ENCODE data around the gene KCNN3. TPM values are rescaled to one million over a fixed set of nuclear protein-coding genes. Genes with fewer than 3 reads are reported as not detected.

KCNN3 gene
- total RNA-seq, 1 experiment from 2014 or later: 0.07 TPM

GRCh38 chr1:154777781-154778180 lies 92.3 kb downstream of the KCNN3 start:
- H3K36me3 Mint-ChIP-seq (ENCODE audit: insufficient read depth, unreplicated experiment): no peaks in the 10 kb centered on the region
- ChIA-PET POLR2A (no interaction called here), CTCF (interaction anchor here (0.6 kb wide), 1 partner anchor 1328 kb away, joined by 3 read pairs; no protein-coding TSS in a partner anchor)
- no peaks in the 10 kb centered on the region for H3K4me1 Mint-ChIP-seq (ENCODE audit: insufficient read depth, unreplicated experiment)
- BruUV-seq (replicated peaks): no TSS peak
- H3K27me3 Mint-ChIP-seq (ENCODE audit: insufficient read depth, unreplicated experiment): peaks cover 20% of the 10 kb centered on the region
- H3K27ac Mint-ChIP-seq (ENCODE audit: low read depth, unreplicated experiment): no peak overlapping the region
- DNase-seq (ENCODE audit: unreplicated experiment): no peak
- no peak for TF ChIP-seq CTCF (IDR thresholded peaks at IDR 0.05; ENCODE audit: unreplicated experiment)
- no peak overlapping the region for H3K4me3 Mint-ChIP-seq (ENCODE audit: unreplicated experiment)
- intact Hi-C loops (cut with micrococcal nuclease): no loop called here
- H3K9me3 Mint-ChIP-seq (ENCODE audit: unreplicated experiment): no peaks in the 10 kb centered on the region

GRCh38 chr1:154777154-154777553 lies 92.9 kb downstream of the KCNN3 start:
- ChIA-PET CTCF (no interaction called here), POLR2A (no interaction called here)
- H3K4me1 Mint-ChIP-seq (ENCODE audit: insufficient read depth, unreplicated experiment): no peaks in the 10 kb centered on the region
- TF ChIP-seq CTCF (IDR thresholded peaks at IDR 0.05; ENCODE audit: unreplicated experiment): no peak
- no peak overlapping the region for H3K27ac Mint-ChIP-seq (ENCODE audit: low read depth, unreplicated experiment)
- no peaks in the 10 kb centered on the region for H3K36me3 Mint-ChIP-seq (ENCODE audit: insufficient read depth, unreplicated experiment)
- H3K27me3 Mint-ChIP-seq (ENCODE audit: insufficient read depth, unreplicated experiment): peaks cover 14% of the 10 kb centered on the region
- H3K4me3 Mint-ChIP-seq (ENCODE audit: unreplicated experiment): no peak overlapping the region
- peak; percentile 25 for DNase-seq (ENCODE audit: unreplicated experiment)
- BruUV-seq (replicated peaks): no TSS peak
- intact Hi-C loops (cut with micrococcal nuclease): no loop called here
- no peaks in the 10 kb centered on the region for H3K9me3 Mint-ChIP-seq (ENCODE audit: unreplicated experiment)

GRCh38 chr1:154775621-154776605 lies 94.2 kb downstream of the KCNN3 start:
- Mint-ChIP-seq H3K9me3 (ENCODE audit: unreplicated experiment) (no peaks in the 10 kb centered on the region), H3K4me1 (ENCODE audit: insufficient read depth, unreplicated experiment) (no peaks in the 10 kb centered on the region), H3K27me3 (ENCODE audit: insufficient read depth, unreplicated experiment) (peaks cover 1% of the 10 kb centered on the region), H3K4me3 (ENCODE audit: unreplicated experiment) (no peak overlapping the region), H3K36me3 (ENCODE audit: insufficient read depth, unreplicated experiment) (no peaks in the 10 kb centered on the region), H3K27ac (ENCODE audit: low read depth, unreplicated experiment) (no peak overlapping the region)
- ChIA-PET CTCF (interaction anchor here (0.6 to 1.9 kb wide), 3 partner anchors 37 to 292 kb away, joined by 3 to 4 read pairs (median 3); no protein-coding TSS in a partner anchor), POLR2A (interaction anchor here (1.3 kb wide), 1 partner anchor 160 kb away, joined by 3 read pairs; the partner anchor contains the start of gene PMVK)
- no TSS peak for BruUV-seq (replicated peaks)
- no peak for TF ChIP-seq CTCF (IDR thresholded peaks at IDR 0.05; ENCODE audit: unreplicated experiment)
- intact Hi-C loops (cut with micrococcal nuclease): no loop called here
- no peak for DNase-seq (ENCODE audit: unreplicated experiment)

GRCh38 chr1:154774175-154774855 lies 95.8 kb downstream of the KCNN3 start:
- no peaks in the 10 kb centered on the region for H3K4me1 Mint-ChIP-seq (ENCODE audit: insufficient read depth, unreplicated experiment)
- no peak for DNase-seq (ENCODE audit: unreplicated experiment)
- no TSS peak for BruUV-seq (replicated peaks)
- H3K9me3 Mint-ChIP-seq (ENCODE audit: unreplicated experiment): no peaks in the 10 kb centered on the region
- H3K27me3 Mint-ChIP-seq (ENCODE audit: insufficient read depth, unreplicated experiment): no peaks in the 10 kb centered on the region
- intact Hi-C loops (cut with micrococcal nuclease): no loop called here
- H3K27ac Mint-ChIP-seq (ENCODE audit: low read depth, unreplicated experiment): no peak overlapping the region
- no peaks in the 10 kb centered on the region for H3K36me3 Mint-ChIP-seq (ENCODE audit: insufficient read depth, unreplicated experiment)
- POLR2A ChIA-PET: interaction anchor here (1.0 to 1.4 kb wide), 2 partner anchors 10 to 31 kb away, joined by 3 read pairs; no protein-coding TSS in a partner anchor
- H3K4me3 Mint-ChIP-seq (ENCODE audit: unreplicated experiment): no peak overlapping the region
- CTCF ChIA-PET: interaction anchor here (0.6 to 1.9 kb wide), 2 partner anchors 104 to 161 kb away, joined by 3 to 4 read pairs; no protein-coding TSS in a partner anchor
- no peak for TF ChIP-seq CTCF (IDR thresholded peaks at IDR 0.05; ENCODE audit: unreplicated experiment)
